ENCODE results near the gene METTL8.

- no peak for TF ChIP-seq EZH2 (IDR thresholded peaks at IDR 0.05; ENCODE audit: borderline replicate concordance)
- TF ChIP-seq CTCF (IDR thresholded peaks at IDR 0.05; ENCODE audit: poor library complexity), result no peak
- TF ChIP-seq EZH2phosphoT487 (IDR thresholded peaks at IDR 0.05; ENCODE audit: low read depth, severe bottlenecking, unreplicated experiment), result no peak
Measured at GRCh38 chr2:171344182-171344581, 89.6 kb downstream of the METTL8 start.
